GM18909 (cell line): ENCODE results near the gene USH1G.
"Not testable (repeated sequence)": the region's sequence is repeated elsewhere in the genome, so short reads cannot be mapped to it uniquely, and the experiment has no call there.

Source experiments
- ATAC-seq: cut with Tn5 transposase; IDR thresholded peaks from one replicate; pipeline ENCODE4 v1.9.1; 2021; ENCODE audit warnings: mild to moderate bottlenecking; ENCODE audit not compliant: unreplicated experiment, poor library complexity

Gene USH1G

GRCh38 chr17:74922694-74923537 lies at the start of gene USH1G:
Gene USH1G (minus strand): TSS chr17:74923255. CDS start chr17:74923073, 182 bp downstream.
- ATAC-seq = no peak

GRCh38 chr17:74972107-74972972 lies 49.3 kb upstream of the USH1G start, which contains the start of gene HID1:
Gene HID1 (minus strand): TSS chr17:74972759. CDS start chr17:74972656, 103 bp downstream.
- no peak for ATAC-seq

GRCh38 chr17:74971842-74972106 lies 48.7 kb upstream of the USH1G start:
- no peak for ATAC-seq

- ATAC-seq = no peak
Measured at GRCh38 chr17:74971069-74971841, 48.2 kb upstream of the USH1G start.

GRCh38 chr17:74970395-74970794 lies 47.3 kb upstream of the USH1G start:
- ATAC-seq = no peak

GRCh38 chr17:74969501-74969900 lies 46.4 kb upstream of the USH1G start:
- not testable (repeated sequence) for ATAC-seq

GRCh38 chr17:74968361-74968780 lies 45.3 kb upstream of the USH1G start:
- no peak for ATAC-seq

GRCh38 chr17:74964988-74965622 lies 42.0 kb upstream of the USH1G start:
- no peak for ATAC-seq

- no peak for ATAC-seq
Measured at GRCh38 chr17:74964246-74964761, 41.2 kb upstream of the USH1G start.

GRCh38 chr17:74963656-74964055 lies 40.6 kb upstream of the USH1G start:
- no peak for ATAC-seq

- no peak for ATAC-seq
Measured at GRCh38 chr17:74962622-74963394, 39.8 kb upstream of the USH1G start.

GRCh38 chr17:74961657-74962350 lies 38.7 kb upstream of the USH1G start:
- ATAC-seq = no peak

- no peak for ATAC-seq
Measured at GRCh38 chr17:74960570-74961342, 37.7 kb upstream of the USH1G start.

- no peak for ATAC-seq
Measured at GRCh38 chr17:74959826-74960515, 36.9 kb upstream of the USH1G start.

GRCh38 chr17:74957935-74958740 lies 35.1 kb upstream of the USH1G start:
- ATAC-seq = no peak

- ATAC-seq = no peak
Measured at GRCh38 chr17:74956093-74956492, 33.0 kb upstream of the USH1G start.
